Jurkat, Clone E6-1 (cell line): ENCODE data around the gene SLC2A10.

ENCODE experiments used
- DNase-seq: peaks from one replicate; pipeline ENCODE4 v3.0.0-alpha.2; 2011; ENCODE audit warnings: low read depth, low spot score
- H3K4me3 ChIP-seq: 2 replicates; pipeline ENCODE4 v1.5.1; 2011; ENCODE audit warnings: mild to moderate bottlenecking, low read length, control low read depth, moderate library complexity

Gene SLC2A10

DNA sequence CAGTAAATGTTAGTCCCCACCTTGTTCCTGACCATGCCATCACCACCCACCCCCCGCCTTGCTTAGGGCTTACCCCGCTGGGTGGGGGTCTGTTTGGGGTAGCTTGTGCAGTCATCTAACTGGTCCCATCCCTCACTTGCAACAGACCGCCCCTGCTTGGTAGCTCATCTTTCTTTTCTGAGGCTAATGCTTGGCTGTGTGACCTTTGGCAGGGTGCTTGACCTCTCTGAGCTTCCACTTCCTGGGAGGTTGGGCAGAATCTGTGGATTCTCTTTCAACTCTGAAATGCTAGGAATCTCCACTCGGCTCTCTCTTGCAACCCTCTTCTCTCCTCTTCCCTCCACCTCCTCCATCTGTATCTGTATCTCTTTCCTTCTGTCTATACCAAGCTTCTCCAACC is 70.4 kb downstream of the SLC2A10 start:
- no peak for DNase-seq
- no peak overlapping the region for H3K4me3 ChIP-seq

DNA sequence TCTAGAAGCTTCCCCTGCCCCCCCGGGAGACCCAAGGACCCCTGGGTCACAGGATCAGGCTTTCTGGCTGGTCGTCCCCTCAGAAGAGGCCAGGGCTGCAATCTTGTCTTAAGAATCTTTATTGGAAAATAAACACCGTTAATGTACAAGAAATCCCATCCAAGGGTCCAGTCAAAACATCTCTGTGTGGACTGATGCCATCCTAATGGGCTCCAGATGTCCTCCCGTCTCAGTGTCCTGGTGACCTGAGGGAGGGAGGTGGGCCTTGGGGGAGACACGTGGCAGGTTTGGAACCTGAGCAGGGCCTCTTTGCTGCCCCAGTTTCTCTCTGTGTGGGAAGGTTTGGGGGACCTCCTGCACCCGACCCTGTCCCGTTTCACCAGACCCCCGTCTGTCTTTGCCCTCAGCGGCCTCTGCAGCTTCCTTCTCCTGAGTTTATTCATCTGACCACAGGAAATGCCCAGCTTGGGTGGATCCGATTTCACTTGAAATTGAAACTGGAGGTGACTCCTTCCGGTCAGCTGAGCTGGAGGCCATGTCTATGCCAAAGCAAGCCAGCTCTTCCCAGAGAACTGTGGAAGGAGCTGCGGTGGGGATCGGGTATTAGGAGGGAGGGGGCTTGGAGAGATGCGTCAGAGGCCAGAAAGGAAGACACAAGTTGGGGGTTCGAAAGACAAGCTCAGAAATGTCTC is 75.1 kb downstream of the SLC2A10 start:
- no peak for DNase-seq
- no peak overlapping the region for H3K4me3 ChIP-seq
